ENCODE data around the gene NT5C3B. TPM values are rescaled to one million over a fixed set of nuclear protein-coding genes. Genes with fewer than 3 reads are reported as not detected.
A peak's percentile ranks its signal among the peaks of the same experiment; 100 is the strongest.

The NT5C3B gene
- total and polyA plus RNA-seq, 3 donors from 2014 or later: 61.9 to 214 (median 74.3) TPM

- Histone ChIP-seq H3K36me3 (ENCODE audit: low read depth, missing control alignments) (no peaks in the 10 kb centered on the region), H3K27me3 (no peaks in the 10 kb centered on the region), H3K9me3 (no peaks in the 10 kb centered on the region), H3K4me3 (no peak overlapping the region), H3K4me1 (peaks cover 8% of the 10 kb centered on the region), H3K27ac (no peak overlapping the region)
- intact Hi-C loops (cut with DNase I; ENCODE audit: low total_unique reads): no loop called here
- TF ChIP-seq CTCF (IDR thresholded peaks at IDR 0.05): no peak
- TF ChIP-seq POLR2A (IDR thresholded peaks at IDR 0.05): no peak
- 95 to 97% methylated on average over 21 to 23 of the region's 23 CpGs for WGBS, 2 donors
- no peak for DNase-seq
Measured at GRCh38 chr17:41816637-41817320, 19.3 kb downstream of the NT5C3B start.

GRCh38 chr17:41814195-41814594 is 21.8 kb downstream of the NT5C3B start:
- Histone ChIP-seq H3K27me3 (no peaks in the 10 kb centered on the region), H3K36me3 (ENCODE audit: low read depth, missing control alignments) (no peaks in the 10 kb centered on the region), H3K4me3 (no peak overlapping the region), H3K27ac (no peak overlapping the region), H3K9me3 (no peaks in the 10 kb centered on the region), H3K4me1 (peaks cover 17% of the 10 kb centered on the region)
- WGBS, 2 donors: 18 to 36% methylated on average over 1 of the region's 1 CpG
- DNase-seq: no peak
- no peak for TF ChIP-seq CTCF (IDR thresholded peaks at IDR 0.05)
- no peak for TF ChIP-seq POLR2A (IDR thresholded peaks at IDR 0.05)
- intact Hi-C loops (cut with DNase I; ENCODE audit: low total_unique reads): no loop called here

- WGBS, 2 donors: 57 to 64% methylated on average over 8 to 9 of the region's 9 CpGs
- no peaks in the 10 kb centered on the region for H3K27me3 ChIP-seq
- no peaks in the 10 kb centered on the region for H3K36me3 ChIP-seq (ENCODE audit: low read depth, missing control alignments)
- intact Hi-C loops (cut with DNase I; ENCODE audit: low total_unique reads): no loop called here
- H3K27ac ChIP-seq: no peak overlapping the region
- peaks cover 17% of the 10 kb centered on the region for H3K4me1 ChIP-seq
- TF ChIP-seq CTCF (IDR thresholded peaks at IDR 0.05) (no peak), POLR2A (IDR thresholded peaks at IDR 0.05) (no peak)
- no peaks in the 10 kb centered on the region for H3K9me3 ChIP-seq
- H3K4me3 ChIP-seq: no peak overlapping the region
- no peak for DNase-seq
Measured at GRCh38 chr17:41813699-41814124, 22.3 kb downstream of the NT5C3B start.

GRCh38 chr17:41813152-41813680 is 22.8 kb downstream of the NT5C3B start:
- Histone ChIP-seq H3K27me3 (no peaks in the 10 kb centered on the region), H3K36me3 (ENCODE audit: low read depth, missing control alignments) (no peaks in the 10 kb centered on the region), H3K27ac (peak overlapping the region in 1 of 2 donors; percentile 67), H3K4me3 (peak overlapping the region; percentile 74 to 77), H3K4me1 (peaks cover 17% of the 10 kb centered on the region), H3K9me3 (no peaks in the 10 kb centered on the region)
- intact Hi-C loops (cut with DNase I; ENCODE audit: low total_unique reads): no loop called here
- TF ChIP-seq CTCF (IDR thresholded peaks at IDR 0.05) (no peak), POLR2A (IDR thresholded peaks at IDR 0.05) (no peak)
- no peak for DNase-seq
- 7 to 17% methylated on average over 12 of the region's 12 CpGs for WGBS, 2 donors
